Ascending aorta (tissue), 2 donors: Measurements from ENCODE around the gene ANKRD28. TPM values are rescaled to one million over a fixed set of nuclear protein-coding genes. Genes with fewer than 3 reads are reported as not detected.

Source experiments
- DNase-seq, 2 donors: peaks; one replicate each; pipeline ENCODE4 v3.0.0-alpha.2; 2019; ENCODE audit warnings: low spot score in 2 of 2
- H3K27ac ChIP-seq, 2 donors: fragments of 200-600 bp; sonication (generic); one replicate each; pipeline ENCODE4 v1.5.1; 2016 to 2017; ENCODE audit warnings: mild to moderate bottlenecking in 1 of 2
- H3K27me3 ChIP-seq: fragments of 200-600 bp; sonication (generic); one replicate; pipeline ENCODE4 v1.5.1; 2017
- H3K36me3 ChIP-seq, 2 donors: fragments of 200-600 bp; sonication (generic); one replicate each; pipeline ENCODE4 v1.5.1; 2016
- H3K4me1 ChIP-seq, 2 donors: fragments of 200-600 bp; sonication (generic); one replicate each; pipeline ENCODE4 v1.5.1; 2016 to 2017; ENCODE audit warnings: mild to moderate bottlenecking in 1 of 2
- H3K4me3 ChIP-seq, 2 donors: fragments of 200-600 bp; sonication (generic); one replicate each; pipeline ENCODE4 v1.5.1; 2016 to 2017; ENCODE audit warnings: mild to moderate bottlenecking in 1 of 2
- H3K9me3 ChIP-seq, 2 donors: fragments of 200-600 bp; sonication (generic); one replicate each; pipeline ENCODE4 v1.5.1; 2016
- intact Hi-C: fragments of 100-400 bp; cut with DNase I; formaldehyde crosslinking; loops from one replicate; pipeline ENCODE4 v1.15.1; 2023
- total RNA-seq: library from RNA; depleted of rRNA; stranded (reverse); fragments of >200 nt; gene quantifications from one replicate; pipeline ENCODE4 v1.1.0, GENCODE V29; 2016
- TF ChIP-seq, protein P1 (sequence below), 3 experiments: fragments of 200-600 bp in 2 of 3; fragments of 450-650 bp in 1 of 3; sonication (generic) in 2 of 3; IDR thresholded peaks; one replicate each; pipeline ENCODE4 v1.5.1; 2016 to 2019; ENCODE audit warnings: antibody characterized with exemption in 3 of 3, mild to moderate bottlenecking in 1 of 3, moderate library complexity in 1 of 3

Gene ANKRD28
- total RNA-seq, 1 donor from 2014 or later: 19.7 TPM

DNA sequence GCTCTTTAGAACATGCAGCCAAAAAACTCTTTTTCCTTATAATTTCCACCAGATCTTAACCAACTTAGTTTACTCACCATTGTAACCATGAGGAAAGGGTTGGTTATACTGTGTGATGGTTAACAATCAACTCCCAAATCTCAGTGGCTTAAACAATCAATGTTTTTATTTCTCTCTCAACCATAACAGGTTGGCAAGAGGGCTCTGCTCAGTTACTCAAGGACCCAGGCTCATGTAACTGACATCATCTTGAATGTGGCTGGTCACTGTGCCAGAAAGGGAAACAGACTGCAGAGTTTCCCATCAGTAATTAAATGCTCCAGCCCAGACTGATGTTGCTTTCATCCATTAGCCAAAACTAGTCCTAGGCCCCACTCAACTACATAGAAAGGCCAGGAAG is 69.0 kb downstream of the ANKRD28 start:
- H3K27ac ChIP-seq: no peak overlapping the region
- H3K4me1 ChIP-seq: no peaks in the 10 kb centered on the region
- peaks cover 0 to 8% of the 10 kb centered on the region in 2 donors for H3K36me3 ChIP-seq
- no peak for DNase-seq
- intact Hi-C loops: no loop called here
- no peak overlapping the region for H3K4me3 ChIP-seq
- H3K27me3 ChIP-seq: no peaks in the 10 kb centered on the region
- TF ChIP-seq, protein P1, sequence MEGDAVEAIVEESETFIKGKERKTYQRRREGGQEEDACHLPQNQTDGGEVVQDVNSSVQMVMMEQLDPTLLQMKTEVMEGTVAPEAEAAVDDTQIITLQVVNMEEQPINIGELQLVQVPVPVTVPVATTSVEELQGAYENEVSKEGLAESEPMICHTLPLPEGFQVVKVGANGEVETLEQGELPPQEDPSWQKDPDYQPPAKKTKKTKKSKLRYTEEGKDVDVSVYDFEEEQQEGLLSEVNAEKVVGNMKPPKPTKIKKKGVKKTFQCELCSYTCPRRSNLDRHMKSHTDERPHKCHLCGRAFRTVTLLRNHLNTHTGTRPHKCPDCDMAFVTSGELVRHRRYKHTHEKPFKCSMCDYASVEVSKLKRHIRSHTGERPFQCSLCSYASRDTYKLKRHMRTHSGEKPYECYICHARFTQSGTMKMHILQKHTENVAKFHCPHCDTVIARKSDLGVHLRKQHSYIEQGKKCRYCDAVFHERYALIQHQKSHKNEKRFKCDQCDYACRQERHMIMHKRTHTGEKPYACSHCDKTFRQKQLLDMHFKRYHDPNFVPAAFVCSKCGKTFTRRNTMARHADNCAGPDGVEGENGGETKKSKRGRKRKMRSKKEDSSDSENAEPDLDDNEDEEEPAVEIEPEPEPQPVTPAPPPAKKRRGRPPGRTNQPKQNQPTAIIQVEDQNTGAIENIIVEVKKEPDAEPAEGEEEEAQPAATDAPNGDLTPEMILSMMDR (IDR thresholded peaks at IDR 0.05): no peak
- H3K9me3 ChIP-seq: no peaks in the 10 kb centered on the region

DNA sequence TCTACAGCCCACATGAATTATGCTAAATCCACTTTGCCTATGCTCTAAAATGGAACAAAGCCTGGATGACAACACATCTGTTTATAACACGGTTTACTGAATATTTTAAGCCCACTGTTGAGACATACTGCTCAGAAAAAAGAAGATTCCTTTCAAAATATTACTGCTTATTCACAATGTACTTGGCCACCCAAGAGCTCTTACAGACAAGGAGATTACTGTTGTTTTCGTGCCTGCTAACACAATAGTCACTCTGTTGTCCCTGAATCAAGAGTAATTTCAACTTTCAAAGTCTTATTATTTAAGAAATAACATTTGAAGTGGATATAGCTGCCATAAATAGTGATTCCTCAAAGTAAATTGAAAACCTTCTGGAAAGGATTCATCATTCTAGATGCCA is 70.9 kb downstream of the ANKRD28 start:
- H3K4me3 ChIP-seq: no peak overlapping the region
- no peak for DNase-seq
- no peaks in the 10 kb centered on the region for H3K4me1 ChIP-seq
- H3K27me3 ChIP-seq: no peaks in the 10 kb centered on the region
- no peaks in the 10 kb centered on the region for H3K9me3 ChIP-seq
- peaks cover 0 to 22% of the 10 kb centered on the region in 2 donors for H3K36me3 ChIP-seq
- intact Hi-C loops: no loop called here
- TF ChIP-seq, protein P1 (IDR thresholded peaks at IDR 0.05): no peak
- no peak overlapping the region for H3K27ac ChIP-seq

DNA sequence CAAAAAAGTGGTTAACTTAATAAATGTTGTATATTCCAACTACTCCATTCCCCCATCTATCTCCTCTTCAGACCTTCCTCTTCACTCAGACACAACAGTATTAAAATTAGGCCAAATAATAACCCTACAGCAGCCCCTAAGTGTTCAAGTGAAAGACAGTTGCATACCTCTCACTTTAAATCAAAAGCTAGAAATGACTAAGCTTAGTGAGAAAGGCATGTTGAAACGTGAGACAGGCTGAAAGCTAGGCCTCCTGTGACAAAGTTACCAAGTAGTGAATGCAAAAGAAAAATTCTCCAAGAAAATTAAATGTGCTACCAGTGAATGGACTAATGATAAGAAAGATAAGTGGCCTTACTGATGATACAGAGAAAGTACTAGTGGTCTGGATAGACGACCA is 71.7 kb downstream of the ANKRD28 start:
- TF ChIP-seq, protein P1 (IDR thresholded peaks at IDR 0.05): no peak
- Histone ChIP-seq H3K4me3 (no peak overlapping the region), H3K4me1 (no peaks in the 10 kb centered on the region), H3K27ac (no peak overlapping the region), H3K36me3 (peaks cover 0 to 21% of the 10 kb centered on the region in 2 donors), H3K9me3 (no peaks in the 10 kb centered on the region), H3K27me3 (no peaks in the 10 kb centered on the region)
- intact Hi-C loops: no loop called here
- DNase-seq: no peak

DNA sequence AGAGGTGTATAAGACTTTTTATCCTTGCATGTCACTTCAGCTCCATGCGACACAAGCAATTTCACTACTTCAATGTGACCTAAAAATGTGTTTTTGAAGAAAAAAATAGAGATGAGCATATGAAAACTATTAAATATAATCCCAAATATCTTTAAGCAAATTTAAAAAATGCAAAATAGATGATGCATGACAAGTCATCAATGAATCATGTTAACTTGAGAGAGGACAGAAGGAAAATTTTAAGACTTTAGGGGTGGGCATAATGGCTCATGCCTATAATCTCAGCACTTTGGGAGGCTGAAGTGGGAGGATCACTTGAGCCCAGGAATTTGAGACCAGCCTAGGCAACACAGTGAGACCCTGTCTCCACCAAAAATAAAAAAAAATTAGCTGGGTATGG is 73.3 kb downstream of the ANKRD28 start:
- Histone ChIP-seq H3K4me1 (no peaks in the 10 kb centered on the region), H3K27me3 (no peaks in the 10 kb centered on the region), H3K36me3 (peaks cover 0 to 29% of the 10 kb centered on the region in 2 donors), H3K9me3 (no peaks in the 10 kb centered on the region), H3K4me3 (no peak overlapping the region), H3K27ac (no peak overlapping the region)
- no peak for DNase-seq
- intact Hi-C loops: no loop called here
- TF ChIP-seq, protein P1 (IDR thresholded peaks at IDR 0.05): no peak

DNA sequence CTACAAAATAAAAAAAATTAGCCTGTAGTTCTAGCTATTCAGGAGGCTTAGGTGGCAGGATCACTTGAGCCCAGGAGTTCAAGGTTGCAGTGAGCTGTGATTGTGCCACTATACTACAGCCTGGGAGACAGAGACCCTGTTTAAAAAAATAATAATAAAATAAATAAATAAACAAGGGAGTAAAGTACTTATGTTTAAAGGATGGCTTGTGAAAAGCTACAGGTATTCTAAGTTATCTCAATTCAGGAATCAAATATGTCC is 74.2 kb downstream of the ANKRD28 start:
- no peaks in the 10 kb centered on the region for H3K4me1 ChIP-seq
- H3K9me3 ChIP-seq: no peaks in the 10 kb centered on the region
- TF ChIP-seq, protein P1 (IDR thresholded peaks at IDR 0.05): no peak
- no peak overlapping the region for H3K27ac ChIP-seq
- no peak for DNase-seq
- intact Hi-C loops: no loop called here
- H3K36me3 ChIP-seq: peaks cover 0 to 29% of the 10 kb centered on the region in 2 donors
- H3K27me3 ChIP-seq: no peaks in the 10 kb centered on the region
- no peak overlapping the region for H3K4me3 ChIP-seq

DNA sequence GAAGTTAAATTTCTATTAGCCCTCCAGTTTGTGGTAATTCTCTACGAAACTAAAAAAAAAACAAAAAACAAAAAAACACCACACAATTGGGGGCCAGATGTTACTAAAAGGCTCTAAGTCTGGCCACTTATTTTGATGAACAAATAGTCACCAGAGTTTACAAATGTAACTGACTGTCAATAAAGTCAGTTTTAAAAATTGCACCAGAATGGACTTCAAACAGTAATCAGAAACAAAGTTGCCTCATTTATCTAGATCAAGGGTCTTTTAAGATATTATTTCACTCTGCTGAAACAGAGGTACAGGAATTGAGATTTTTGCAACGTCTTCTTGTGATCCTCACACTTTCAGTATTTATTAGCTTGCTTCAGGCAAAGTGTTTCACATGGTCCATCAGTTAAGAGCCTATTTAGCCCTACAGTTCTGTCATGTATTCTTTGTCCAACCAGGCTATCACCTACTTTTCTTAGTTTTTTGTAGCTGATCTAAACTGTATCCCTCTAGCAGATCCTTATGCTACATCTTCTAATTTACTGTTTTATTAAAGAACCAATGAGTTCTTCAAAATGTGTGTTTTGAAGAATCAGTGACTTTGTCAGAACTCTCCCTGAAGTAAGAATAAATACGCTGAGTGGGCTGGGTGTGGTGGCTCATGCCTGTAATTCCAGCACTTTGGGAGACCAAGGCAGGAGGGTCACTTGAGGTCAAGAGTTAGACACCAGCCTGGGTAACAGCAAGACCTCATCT is 74.7 kb downstream of the ANKRD28 start:
- Histone ChIP-seq H3K4me1 (no peaks in the 10 kb centered on the region), H3K9me3 (no peaks in the 10 kb centered on the region), H3K27me3 (no peaks in the 10 kb centered on the region), H3K36me3 (peaks cover 0 to 29% of the 10 kb centered on the region in 2 donors), H3K4me3 (no peak overlapping the region), H3K27ac (no peak overlapping the region)
- TF ChIP-seq, protein P1 (IDR thresholded peaks at IDR 0.05): no peak
- intact Hi-C loops: no loop called here
- DNase-seq: no peak
